GM21528 (cell line): Measurements from ENCODE around the gene DDX49.

Experiments used
- ATAC-seq: cut with Tn5 transposase; IDR thresholded peaks from one replicate; pipeline ENCODE4 v1.9.1; 2021; ENCODE audit warnings: mild to moderate bottlenecking, moderate library complexity; ENCODE audit not compliant: unreplicated experiment, low FRiP score

The DDX49 gene, protein sequence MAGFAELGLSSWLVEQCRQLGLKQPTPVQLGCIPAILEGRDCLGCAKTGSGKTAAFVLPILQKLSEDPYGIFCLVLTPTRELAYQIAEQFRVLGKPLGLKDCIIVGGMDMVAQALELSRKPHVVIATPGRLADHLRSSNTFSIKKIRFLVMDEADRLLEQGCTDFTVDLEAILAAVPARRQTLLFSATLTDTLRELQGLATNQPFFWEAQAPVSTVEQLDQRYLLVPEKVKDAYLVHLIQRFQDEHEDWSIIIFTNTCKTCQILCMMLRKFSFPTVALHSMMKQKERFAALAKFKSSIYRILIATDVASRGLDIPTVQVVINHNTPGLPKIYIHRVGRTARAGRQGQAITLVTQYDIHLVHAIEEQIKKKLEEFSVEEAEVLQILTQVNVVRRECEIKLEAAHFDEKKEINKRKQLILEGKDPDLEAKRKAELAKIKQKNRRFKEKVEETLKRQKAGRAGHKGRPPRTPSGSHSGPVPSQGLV

GRCh38 chr19:18919086-18919899, at the start of gene DDX49, which contains the start of gene COPE:
TSS of gene DDX49 (plus strand) at chr19:18919715. CDS start at chr19:18919742, 27 bp downstream.
TSS of gene COPE (minus strand) at chr19:18919387. CDS start at chr19:18919348, 39 bp downstream.
- peak; percentile 90 for ATAC-seq

GRCh38 chr19:18869781-18870530, 49.6 kb upstream of the DDX49 start:
- ATAC-seq = no peak

DNA sequence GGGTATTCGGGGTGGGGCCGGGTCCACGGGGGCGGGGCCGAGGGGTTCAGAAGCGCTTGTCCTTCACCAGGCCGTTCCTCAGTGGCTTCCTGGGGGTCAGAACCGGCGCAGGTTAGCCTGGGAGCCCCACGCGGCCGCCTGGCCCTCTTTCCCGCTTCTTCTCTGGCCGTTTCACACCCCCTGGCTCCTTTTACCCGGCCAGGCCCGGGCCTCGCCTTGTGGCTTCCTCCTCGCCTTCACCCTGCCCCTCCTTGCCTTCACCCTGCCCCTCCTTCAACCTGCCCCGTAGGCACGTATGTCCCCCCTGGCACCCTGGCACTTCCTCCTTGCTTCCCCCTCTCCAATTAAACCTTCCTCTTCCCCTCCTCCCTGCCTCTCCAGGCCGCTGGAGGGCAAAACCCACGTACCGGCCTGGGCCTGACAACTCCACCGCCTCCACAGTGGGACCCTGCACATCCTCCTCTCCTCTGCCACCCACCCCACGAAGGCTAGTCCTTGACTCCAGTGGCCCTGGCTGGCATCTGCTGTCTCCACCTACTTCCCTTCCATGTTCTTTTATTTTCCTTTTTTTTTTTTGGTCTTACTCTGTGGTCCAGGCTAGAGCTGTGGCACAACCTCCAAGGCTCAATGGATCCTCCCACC, 48.9 kb upstream of the DDX49 start:
- ATAC-seq = no peak

DNA sequence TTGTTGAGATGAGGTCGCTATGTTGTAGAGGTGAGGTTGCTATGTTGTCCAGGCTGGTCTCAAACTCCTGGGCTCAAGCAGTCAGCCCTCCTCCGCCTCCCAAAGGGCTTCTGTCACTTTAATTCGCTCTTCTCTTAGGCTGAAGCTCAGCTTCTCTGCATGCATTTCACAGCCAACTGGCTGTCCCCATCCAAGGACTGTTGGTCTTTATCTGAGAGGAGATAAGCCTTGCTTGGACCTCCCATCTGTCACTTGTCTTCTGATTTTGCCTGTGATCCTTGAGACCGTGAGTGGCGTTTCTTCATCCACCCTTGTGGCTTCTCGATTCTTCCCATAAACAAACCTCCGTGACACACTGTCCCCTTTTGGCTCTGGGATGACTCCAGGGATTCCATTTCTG, 48.0 kb upstream of the DDX49 start:
- no peak for ATAC-seq

DNA sequence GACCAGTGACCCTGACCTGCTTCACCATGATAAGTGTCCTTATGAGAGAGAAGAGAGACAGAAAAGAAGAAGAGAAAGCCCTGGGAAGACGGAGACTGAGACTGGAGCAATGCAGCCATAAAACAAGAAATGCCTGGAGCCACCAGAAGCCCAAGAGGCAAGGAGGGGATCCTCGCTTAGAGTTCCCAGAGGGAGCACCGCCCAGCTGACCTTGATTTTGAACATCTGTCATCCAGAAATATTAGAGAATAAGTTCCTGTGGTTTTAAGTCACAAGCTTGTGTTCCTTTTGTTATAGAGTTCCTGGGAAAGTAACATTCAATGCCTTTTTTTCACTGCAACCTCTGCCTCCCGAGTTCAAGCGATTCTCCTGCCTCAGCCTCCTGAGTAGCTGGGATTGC, 43.8 kb upstream of the DDX49 start:
- ATAC-seq = no peak

- no peak for ATAC-seq
These were observed 42.6 kb upstream of the DDX49 start for GRCh38 chr19:18876865-18877264.

- no peak for ATAC-seq
These were observed 41.3 kb upstream of the DDX49 start for GRCh38 chr19:18878058-18878797.

DNA sequence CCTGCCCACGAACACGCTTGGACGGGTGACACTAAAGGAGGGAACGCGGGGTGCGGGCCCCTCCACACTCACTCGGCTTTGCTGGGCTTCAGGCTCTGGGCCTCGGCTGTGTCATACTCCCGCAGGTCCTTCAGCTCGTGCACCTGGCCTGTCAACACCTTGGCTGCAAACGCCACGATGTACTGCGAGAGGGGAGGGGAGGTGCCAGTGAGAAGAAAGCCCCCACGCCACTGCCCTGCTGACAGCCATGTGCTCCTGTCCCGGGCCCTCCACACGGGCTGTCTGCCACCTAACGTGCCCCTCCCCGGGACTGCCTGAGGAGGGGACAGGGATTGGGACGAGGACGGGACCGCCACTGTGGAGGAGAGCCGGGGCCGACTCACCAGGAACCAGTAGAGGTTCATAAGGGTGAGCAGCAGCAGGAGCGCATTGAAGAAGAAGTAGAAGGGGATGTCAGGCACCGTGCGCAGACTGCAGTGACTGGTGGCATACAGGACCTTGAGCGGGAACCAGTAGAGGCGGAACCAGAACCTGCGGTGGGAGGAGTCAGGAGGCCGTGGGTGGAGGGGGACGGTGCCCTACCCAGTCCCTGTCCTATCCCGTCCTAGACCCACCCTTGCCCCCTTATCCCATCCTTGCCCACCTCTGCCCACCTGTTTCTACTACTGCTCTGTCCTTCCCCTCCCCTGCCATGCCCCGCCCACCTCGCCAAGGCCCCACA, 40.5 kb upstream of the DDX49 start:
- ATAC-seq = no peak

- no peak for ATAC-seq
These were observed 39.7 kb upstream of the DDX49 start for GRCh38 chr19:18879579-18880373.

DNA sequence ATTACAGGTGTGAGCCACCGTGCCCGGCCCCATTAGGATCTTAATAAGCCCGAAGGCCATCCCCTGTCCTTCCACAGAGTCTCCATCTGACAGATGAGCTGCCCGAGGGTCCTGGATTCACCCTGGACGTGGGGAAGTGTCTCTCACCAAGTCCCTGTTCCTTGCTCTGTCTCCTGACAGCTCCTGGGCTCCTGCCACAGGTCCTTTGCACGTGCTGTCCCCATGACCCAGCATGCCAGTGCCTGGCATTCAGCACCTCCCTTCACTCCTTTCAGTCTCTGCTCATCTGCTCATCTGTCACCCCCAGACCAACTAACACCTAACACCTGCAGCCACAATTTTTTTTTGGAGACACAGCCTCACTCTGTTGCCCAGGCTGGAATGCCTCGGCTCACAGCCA, 38.0 kb upstream of the DDX49 start:
- no peak for ATAC-seq

DNA sequence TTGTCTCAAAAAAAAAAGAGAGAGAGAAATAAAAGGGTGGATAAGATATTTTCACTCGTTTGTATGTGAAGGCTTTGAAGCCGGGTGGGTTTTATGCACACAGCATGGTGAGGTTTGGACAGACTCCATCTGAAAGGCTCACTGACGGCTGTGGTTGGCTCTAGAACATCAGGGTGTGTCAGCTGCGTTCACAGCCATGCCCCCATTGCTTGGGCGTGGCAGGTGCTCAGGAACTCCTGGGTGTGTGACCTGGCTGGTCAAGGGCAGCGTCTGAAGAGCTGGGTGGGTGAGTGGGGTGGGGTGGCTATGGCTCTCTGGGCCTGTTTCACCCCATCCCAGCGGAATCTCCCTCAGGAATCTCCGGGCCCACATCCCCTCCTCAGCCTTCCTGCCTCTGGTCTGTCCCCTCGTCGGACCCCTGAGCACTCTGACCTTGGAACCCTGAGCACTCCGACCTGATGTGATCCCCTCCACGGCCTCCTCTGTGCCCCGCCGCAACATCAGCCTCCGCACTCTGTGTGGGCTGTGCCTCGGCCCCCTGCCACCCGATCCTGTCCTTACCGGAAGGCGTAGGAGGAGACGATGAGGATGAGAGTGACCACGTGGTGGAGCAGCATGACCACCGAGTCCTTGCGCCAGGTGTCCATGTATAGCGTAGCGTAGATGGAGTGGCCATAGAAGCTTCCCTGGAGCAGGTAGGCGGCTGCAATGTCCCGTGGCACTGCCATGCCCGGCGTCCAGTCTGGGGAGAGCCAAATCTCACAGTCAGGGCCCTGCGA, 35.8 kb upstream of the DDX49 start:
- ATAC-seq = no peak

- ATAC-seq = no peak
These were observed 32.5 kb upstream of the DDX49 start for GRCh38 chr19:18886972-18887371.

DNA sequence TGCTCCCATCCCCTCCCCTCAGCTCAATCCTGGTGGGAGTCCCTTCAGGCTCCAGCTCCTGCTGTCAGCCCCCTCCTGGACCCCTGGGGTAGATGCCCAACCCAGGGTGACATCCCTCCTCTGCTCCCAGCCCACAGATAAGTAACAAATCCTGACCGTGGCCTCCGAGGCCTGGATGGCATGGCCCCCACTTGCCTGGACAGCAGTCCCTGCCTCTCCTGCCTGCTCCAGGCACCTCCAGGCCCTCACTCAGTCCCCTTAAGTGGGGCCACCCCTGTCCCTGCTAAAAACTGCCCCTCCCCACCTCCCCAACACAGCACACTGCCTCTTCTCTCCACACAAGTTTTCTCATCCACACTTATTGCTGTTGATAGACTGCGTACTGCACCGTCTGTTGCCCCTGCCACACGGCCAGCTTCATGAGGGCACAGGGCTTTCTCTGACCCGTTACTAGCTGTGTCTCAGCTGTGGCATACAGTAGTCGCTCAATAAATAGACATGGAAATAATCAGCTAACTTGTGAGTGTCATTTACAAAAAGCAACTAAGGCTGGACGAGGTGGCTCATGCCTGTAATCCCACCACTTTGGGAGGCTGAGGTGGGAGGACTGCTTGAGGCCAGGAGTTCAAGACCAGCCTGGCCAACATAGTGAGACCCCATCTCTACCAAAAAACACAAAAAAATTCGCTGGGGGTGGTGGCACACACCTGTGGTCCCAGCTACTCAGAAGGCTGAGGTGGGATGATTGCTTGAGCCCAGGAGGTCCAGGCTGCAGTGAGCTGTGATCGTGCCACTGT, 29.4 kb upstream of the DDX49 start:
- ATAC-seq = no peak

- ATAC-seq = no peak
These were observed 25.8 kb upstream of the DDX49 start for GRCh38 chr19:18893587-18894253.

DNA sequence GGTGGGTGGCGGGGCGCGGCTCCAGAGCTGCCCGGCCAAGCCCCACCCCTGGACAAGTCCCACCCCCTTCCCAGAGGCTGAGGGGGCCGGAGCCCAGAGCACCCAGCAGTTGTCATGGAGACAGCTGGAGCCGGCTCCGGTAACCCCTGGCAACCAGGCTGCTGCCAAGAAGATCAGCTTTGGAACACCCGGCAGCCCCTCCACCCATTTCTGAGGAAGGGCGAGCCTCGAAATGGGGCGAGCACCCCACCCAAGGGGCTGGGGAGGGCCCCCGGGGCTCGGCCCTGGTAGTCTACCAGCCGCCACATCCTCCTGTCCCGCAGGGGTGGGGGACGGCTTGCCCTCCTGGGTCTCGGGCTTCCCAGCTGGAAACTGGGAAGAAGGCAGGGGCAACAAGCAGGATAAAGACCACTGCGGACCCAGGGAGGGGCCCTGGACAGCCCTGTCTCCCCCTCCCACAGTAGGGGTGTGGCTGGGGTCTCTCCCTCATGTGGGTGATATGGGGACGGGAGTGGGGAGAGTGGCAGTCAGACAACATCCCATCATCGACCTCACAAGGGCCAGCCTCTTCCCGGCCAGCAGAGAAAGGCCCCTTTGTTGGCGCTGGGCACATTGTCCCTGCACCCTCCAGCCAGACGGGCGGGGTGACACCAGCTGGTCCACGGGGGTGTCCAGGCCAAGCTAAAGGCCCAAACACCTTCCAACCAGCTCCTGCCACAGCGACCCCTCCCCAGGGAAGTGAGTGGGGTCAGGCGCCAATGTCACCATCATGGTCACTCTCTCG, 25.1 kb upstream of the DDX49 start:
- no peak for ATAC-seq
